Esophagus muscularis mucosa (tissue), 4 donors: ENCODE results near the gene CPNE8. TPM values are rescaled to one million over a fixed set of nuclear protein-coding genes. Genes with fewer than 3 reads are reported as not detected.
"Not testable (repeated sequence)": the region's sequence is repeated elsewhere in the genome, so short reads cannot be mapped to it uniquely, and the experiment has no call there.

Experiments used
- DNase-seq: peaks from one replicate; pipeline ENCODE4 v3.0.0-alpha.2; 2017; ENCODE audit errors: extremely low spot score
- H3K27ac ChIP-seq, 4 donors: fragments of 200-600 bp; sonication (generic); replicated peaks in 1 of 4; 1 replicate in 3 of 4; 2 replicates in 1 of 4; pipeline ENCODE4 v1.5.1; 2016 to 2019; ENCODE audit warnings: mild to moderate bottlenecking in 1 of 4
- H3K27me3 ChIP-seq, 4 donors: fragments of 200-600 bp; sonication (generic); one replicate each; pipeline versions ENCODE4 v1.5.1 to v1.6.0; 2016 to 2019
- H3K36me3 ChIP-seq, 4 donors: fragments of 200-600 bp; sonication (generic); one replicate each; pipeline ENCODE4 v1.5.1; 2016 to 2019
- H3K4me1 ChIP-seq, 4 donors: fragments of 200-600 bp; sonication (generic); one replicate each; pipeline ENCODE4 v1.5.1; 2016 to 2019
- H3K4me3 ChIP-seq, 4 donors: fragments of 200-600 bp; sonication (generic); 1 replicate in 2 of 4; 2 replicates in 2 of 4; pipeline ENCODE4 v1.5.1; 2016 to 2019; ENCODE audit warnings: mild to moderate bottlenecking in 4 of 4, moderate library complexity in 1 of 4
- H3K9me3 ChIP-seq, 4 donors: fragments of 200-600 bp; sonication (generic); 1 replicate in 3 of 4; 2 replicates in 1 of 4; pipeline ENCODE4 v1.5.1; 2016 to 2019
- EP300 ChIP-seq: sonication (generic); formaldehyde crosslinking; IDR thresholded peaks from one replicate; pipeline ENCODE4 v1.6.1; 2017; ENCODE audit warnings: antibody characterized with exemption
- POLR2A ChIP-seq: fragments of 450-650 bp; IDR thresholded peaks from one replicate; pipeline ENCODE4 v1.6.1; 2017; ENCODE audit warnings: antibody characterized with exemption, moderate library complexity, mild to moderate bottlenecking, low read depth
- POLR2AphosphoS5 ChIP-seq, 2 donors: sonication (generic); formaldehyde crosslinking; IDR thresholded peaks; one replicate each; pipeline ENCODE4 v1.6.1; 2017; ENCODE audit warnings: antibody characterized with exemption in 2 of 2
- WGBS: methylation state at CpG from one replicate; pipeline ENCODE4 v1.1.5; 2018; 5-methylcytosine and 5-hydroxymethylcytosine counted together
- intact Hi-C: fragments of 100-400 bp; cut with DNase I; formaldehyde crosslinking; loops from one replicate; pipeline ENCODE4 v1.15.1; 2023
- total RNA-seq, 4 donors: library from RNA; depleted of rRNA; stranded (reverse); fragments of >200 nt; gene quantifications; one replicate each; pipeline versions ENCODE4 v1.1.0 to v1.2.1, GENCODE V29; 2016
- TF ChIP-seq, protein P1 (sequence below), 3 experiments: fragments of 200-600 bp in 2 of 3; fragments of 450-650 bp in 1 of 3; sonication (generic) in 2 of 3; IDR thresholded peaks; one replicate each; pipeline ENCODE4 v1.5.1; 2017 to 2019; ENCODE audit warnings: antibody characterized with exemption in 3 of 3, mild to moderate bottlenecking in 2 of 3, moderate library complexity in 1 of 3

Gene CPNE8
- total RNA-seq, 4 donors from 2014 or later: 12.8 to 34.0 (median 21.3) TPM

DNA sequence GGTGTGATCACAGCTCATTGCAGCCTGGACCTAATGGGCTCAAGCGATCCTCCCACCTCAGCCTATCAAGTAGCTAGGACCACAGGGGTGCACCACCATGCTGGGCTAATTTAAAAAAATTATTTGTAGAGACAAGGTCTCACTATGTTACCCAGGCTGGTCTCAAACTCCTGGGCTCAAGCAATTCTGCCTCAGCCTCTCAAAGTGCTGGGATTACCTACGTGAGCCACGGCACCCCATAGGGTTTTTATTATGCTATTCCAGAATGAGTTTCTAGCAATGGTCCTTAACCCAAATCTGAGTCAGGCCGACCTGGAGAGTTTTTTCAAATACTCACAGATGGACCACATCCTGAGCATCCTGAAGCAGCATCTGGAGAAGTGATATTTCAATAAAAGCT, 159.8 kb downstream of the CPNE8 start:
- Histone ChIP-seq H3K4me1 (peaks cover 0 to 4% (median 0%) of the 10 kb centered on the region in 4 donors), H3K4me3 (no peak overlapping the region), H3K9me3 (no peaks in the 10 kb centered on the region), H3K27ac (no peak overlapping the region), H3K36me3 (peaks cover 0 to 15% (median 0%) of the 10 kb centered on the region in 4 donors), H3K27me3 (no peaks in the 10 kb centered on the region)
- TF ChIP-seq POLR2A (no peak), POLR2AphosphoS5 (IDR thresholded peaks at IDR 0.05) (no peak), EP300 (no peak)
- TF ChIP-seq, protein P1, sequence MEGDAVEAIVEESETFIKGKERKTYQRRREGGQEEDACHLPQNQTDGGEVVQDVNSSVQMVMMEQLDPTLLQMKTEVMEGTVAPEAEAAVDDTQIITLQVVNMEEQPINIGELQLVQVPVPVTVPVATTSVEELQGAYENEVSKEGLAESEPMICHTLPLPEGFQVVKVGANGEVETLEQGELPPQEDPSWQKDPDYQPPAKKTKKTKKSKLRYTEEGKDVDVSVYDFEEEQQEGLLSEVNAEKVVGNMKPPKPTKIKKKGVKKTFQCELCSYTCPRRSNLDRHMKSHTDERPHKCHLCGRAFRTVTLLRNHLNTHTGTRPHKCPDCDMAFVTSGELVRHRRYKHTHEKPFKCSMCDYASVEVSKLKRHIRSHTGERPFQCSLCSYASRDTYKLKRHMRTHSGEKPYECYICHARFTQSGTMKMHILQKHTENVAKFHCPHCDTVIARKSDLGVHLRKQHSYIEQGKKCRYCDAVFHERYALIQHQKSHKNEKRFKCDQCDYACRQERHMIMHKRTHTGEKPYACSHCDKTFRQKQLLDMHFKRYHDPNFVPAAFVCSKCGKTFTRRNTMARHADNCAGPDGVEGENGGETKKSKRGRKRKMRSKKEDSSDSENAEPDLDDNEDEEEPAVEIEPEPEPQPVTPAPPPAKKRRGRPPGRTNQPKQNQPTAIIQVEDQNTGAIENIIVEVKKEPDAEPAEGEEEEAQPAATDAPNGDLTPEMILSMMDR (IDR thresholded peaks at IDR 0.05): no peak
- WGBS: 82% methylated on average over 4 of the region's 4 CpGs
- no peak for DNase-seq
- intact Hi-C loops: no loop called here

DNA sequence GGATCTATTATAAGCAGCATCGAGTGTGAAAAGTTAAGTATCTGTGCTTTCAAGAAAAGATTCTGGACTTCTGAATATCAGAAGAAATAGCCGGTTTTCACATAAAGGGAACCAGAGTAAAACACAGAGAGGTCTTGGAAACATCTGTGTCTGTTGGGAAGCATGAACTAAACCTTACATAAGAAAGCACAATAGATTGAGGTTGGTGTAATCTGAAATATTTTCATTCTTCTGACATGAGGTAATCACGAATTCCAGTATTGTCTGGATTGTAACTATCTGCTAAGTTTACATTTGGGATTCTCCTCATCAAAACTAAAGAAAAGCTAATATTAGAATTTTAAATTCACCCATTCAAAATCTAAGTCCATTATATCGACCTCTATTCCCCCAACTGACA, 161.3 kb downstream of the CPNE8 start:
- Histone ChIP-seq H3K9me3 (no peaks in the 10 kb centered on the region), H3K4me1 (peaks cover 0 to 4% (median 0%) of the 10 kb centered on the region in 4 donors), H3K27ac (no peak overlapping the region), H3K36me3 (peaks cover 0 to 2% (median 0%) of the 10 kb centered on the region in 4 donors), H3K27me3 (no peaks in the 10 kb centered on the region), H3K4me3 (no peak overlapping the region)
- intact Hi-C loops: no loop called here
- TF ChIP-seq POLR2AphosphoS5 (IDR thresholded peaks at IDR 0.05): no peak
- TF ChIP-seq, protein P1 (IDR thresholded peaks at IDR 0.05): no peak
- TF ChIP-seq POLR2A: no peak
- no peak for TF ChIP-seq EP300
- DNase-seq: no peak
- 50% methylated on average over 4 of the region's 4 CpGs for WGBS

DNA sequence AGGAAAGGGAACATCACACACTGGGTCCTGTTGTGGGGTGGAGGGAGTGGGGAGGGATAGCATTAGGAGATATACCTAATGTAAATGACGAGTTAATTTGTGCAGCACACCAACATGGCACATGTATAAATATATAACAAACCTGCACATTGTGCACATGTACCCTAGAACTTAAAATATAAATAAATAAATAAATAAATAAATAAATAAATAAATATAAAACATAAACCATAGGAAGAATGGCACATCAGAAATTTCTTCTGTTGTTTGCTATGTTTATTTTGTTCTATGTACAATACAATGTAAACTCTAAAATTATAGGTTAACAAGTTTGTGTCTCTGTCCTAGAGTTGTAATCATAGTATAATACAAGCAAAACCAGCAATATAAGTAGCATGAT, 162.9 kb downstream of the CPNE8 start:
- H3K27ac ChIP-seq, H3K4me1 ChIP-seq, intact Hi-C loops, H3K27me3 ChIP-seq, H3K9me3 ChIP-seq, H3K4me3 ChIP-seq, H3K36me3 ChIP-seq, DNase-seq: not testable (repeated sequence)
- 88% methylated on average over 1 of the region's 1 CpG for WGBS

DNA sequence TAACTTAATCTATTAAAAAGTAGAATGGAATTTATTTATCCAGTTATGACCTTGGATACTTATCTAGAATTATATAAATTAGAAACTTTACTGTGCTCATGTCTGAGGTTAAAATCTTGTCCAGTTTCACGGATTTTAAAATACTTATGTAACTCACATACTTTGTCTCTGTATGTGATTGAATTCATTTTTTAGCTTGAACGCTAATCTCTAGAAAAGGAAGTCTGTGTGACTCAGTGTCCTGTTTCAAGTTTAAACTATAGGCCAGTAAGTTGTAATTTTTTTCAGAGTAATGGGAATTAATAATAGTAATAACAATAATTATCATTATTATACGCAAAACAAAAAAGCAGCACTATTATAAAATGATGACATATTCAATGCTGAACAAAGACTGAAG, 168.6 kb downstream of the CPNE8 start:
- WGBS: 80% methylated on average over 3 of the region's 3 CpGs
- H3K9me3 ChIP-seq: no peaks in the 10 kb centered on the region
- no peaks in the 10 kb centered on the region for H3K4me1 ChIP-seq
- DNase-seq: no peak
- intact Hi-C loops: no loop called here
- H3K4me3 ChIP-seq: no peak overlapping the region
- no peaks in the 10 kb centered on the region for H3K27me3 ChIP-seq
- H3K27ac ChIP-seq: no peak overlapping the region
- no peak for TF ChIP-seq EP300
- TF ChIP-seq POLR2A: no peak
- no peak for TF ChIP-seq POLR2AphosphoS5 (IDR thresholded peaks at IDR 0.05)
- TF ChIP-seq, protein P1 (IDR thresholded peaks at IDR 0.05): no peak
- no peaks in the 10 kb centered on the region for H3K36me3 ChIP-seq

DNA sequence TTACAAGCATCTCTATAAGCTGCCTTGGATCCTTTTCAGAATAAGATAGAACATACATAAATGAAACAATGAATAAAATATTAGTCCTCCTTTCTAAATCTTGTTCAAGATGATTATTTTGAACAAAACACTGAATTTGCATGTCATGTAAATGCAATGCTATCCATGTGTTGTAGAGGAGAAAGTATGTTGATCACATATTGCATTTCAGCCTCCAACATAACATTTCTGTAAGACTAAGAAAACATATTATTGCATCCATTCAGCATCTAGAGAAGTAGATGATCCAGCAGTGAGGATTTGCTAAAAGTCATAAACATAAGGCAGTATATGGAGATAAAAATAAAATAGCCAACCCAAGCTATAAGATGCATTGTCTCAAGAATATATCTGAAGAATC, 172.6 kb downstream of the CPNE8 start:
- Histone ChIP-seq H3K9me3 (no peaks in the 10 kb centered on the region), H3K4me1 (no peaks in the 10 kb centered on the region), H3K36me3 (no peaks in the 10 kb centered on the region), H3K27me3 (no peaks in the 10 kb centered on the region), H3K27ac (no peak overlapping the region), H3K4me3 (no peak overlapping the region)
- TF ChIP-seq POLR2A: no peak
- no peak for TF ChIP-seq POLR2AphosphoS5 (IDR thresholded peaks at IDR 0.05)
- TF ChIP-seq, protein P1 (IDR thresholded peaks at IDR 0.05): no peak
- TF ChIP-seq EP300: no peak
- intact Hi-C loops: no loop called here
- DNase-seq: no peak
